GM13977 (cell line): Measurements from ENCODE around the gene EPHA10.
A peak's percentile ranks its signal among the peaks of the same experiment; 100 is the strongest.

Experiments used
- DNase-seq: peaks from one replicate; pipeline ENCODE4 v3.0.0; 2012; ENCODE audit warnings: low spot score
- CTCF ChIP-seq: IDR thresholded peaks from 2 replicates; pipeline ENCODE4 v1.5.1; 2012; ENCODE audit warnings: mild to moderate bottlenecking, control low read depth; ENCODE audit not compliant: insufficient read depth; ENCODE audit errors: extremely low read depth, missing control alignments
- in situ Hi-C: fragments of 300-500 bp; cut with MboI; formaldehyde crosslinking; loops from one replicate; pipeline ENCODE4 v1.12.0; 2022; ENCODE audit warnings: low sequenced_read_pairs, low pct_unique_long_range_greater_than_20kb, mixed read lengths, inconsistent platforms; ENCODE audit not compliant: unreplicated experiment

The EPHA10 gene

GRCh38 chr1:37699147-37699546 is 65.8 kb downstream of the EPHA10 start:
- TF ChIP-seq CTCF = no peak
- in situ Hi-C loops = no loop called here
- DNase-seq = peak; percentile 37

- TF ChIP-seq CTCF = no peak
- DNase-seq = no peak
Measured at GRCh38 chr1:37697737-37698136, 67.2 kb downstream of the EPHA10 start.

GRCh38 chr1:37697090-37697489 is 67.8 kb downstream of the EPHA10 start:
- in situ Hi-C loops = no loop called here
- no peak for TF ChIP-seq CTCF
- no peak for DNase-seq

More at GRCh38 chr1:37697737-37698136, 67.2 kb downstream of the EPHA10 start:
- in situ Hi-C loops = no loop called here

GRCh38 chr1:37692834-37693175 is 72.1 kb downstream of the EPHA10 start:
- no peak for DNase-seq
- in situ Hi-C loops = no loop called here
- no peak for TF ChIP-seq CTCF

GRCh38 chr1:37692078-37692833 is 72.7 kb downstream of the EPHA10 start, which contains the start of gene CDCA8:
CDCA8 (plus strand) TSS chr1:37692516; CDS start chr1:37692691, 175 bp downstream.
- in situ Hi-C loops = no loop called here
- DNase-seq = peak; percentile 99
- peak; percentile 65 for TF ChIP-seq CTCF

GRCh38 chr1:37691497-37692077 is 73.3 kb downstream of the EPHA10 start:
- DNase-seq = peak; percentile 40
- in situ Hi-C loops = no loop called here
- TF ChIP-seq CTCF = no peak
